GM21515 (cell line): ENCODE data around the gene ATP1B1.

ENCODE experiments used
- ATAC-seq: cut with Tn5 transposase; IDR thresholded peaks from one replicate; pipeline ENCODE4 v1.9.1; 2021; ENCODE audit not compliant: unreplicated experiment

ATP1B1 gene

GRCh38 chr1:169106095-169106920, at the start of gene ATP1B1:
Gene ATP1B1 (plus strand): TSS chr1:169106690. CDS start chr1:169106830, 140 bp downstream.
- ATAC-seq: peak; percentile 92

- no peak for ATAC-seq
Observed at GRCh38 chr1:169059421-169059820, 47.1 kb upstream of the ATP1B1 start.

- no peak for ATAC-seq
Observed at GRCh38 chr1:169060043-169060722, 46.3 kb upstream of the ATP1B1 start.

- ATAC-seq: no peak
Observed at GRCh38 chr1:169060919-169061639, 45.4 kb upstream of the ATP1B1 start.

- no peak for ATAC-seq
Observed at GRCh38 chr1:169062152-169062551, 44.3 kb upstream of the ATP1B1 start.

DNA sequence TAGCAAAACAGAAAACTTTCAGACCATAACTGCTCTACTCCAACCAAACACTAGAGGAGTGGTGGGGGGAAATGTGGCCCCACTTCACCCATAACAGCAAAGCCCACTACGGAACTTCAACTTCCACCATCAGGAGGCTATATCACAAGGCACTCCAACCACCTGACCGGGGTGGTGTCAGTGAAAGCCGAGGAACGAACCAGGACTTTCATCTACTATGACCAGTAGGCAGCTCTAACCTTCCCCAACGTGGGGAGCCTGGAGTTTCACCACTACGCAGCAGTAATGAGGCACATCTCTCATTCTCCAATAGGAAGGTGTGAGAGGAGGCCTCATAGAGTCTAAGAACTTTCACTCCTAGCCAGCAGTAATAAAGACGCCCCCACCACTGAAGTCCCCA, 42.4 kb upstream of the ATP1B1 start:
- ATAC-seq: no peak

DNA sequence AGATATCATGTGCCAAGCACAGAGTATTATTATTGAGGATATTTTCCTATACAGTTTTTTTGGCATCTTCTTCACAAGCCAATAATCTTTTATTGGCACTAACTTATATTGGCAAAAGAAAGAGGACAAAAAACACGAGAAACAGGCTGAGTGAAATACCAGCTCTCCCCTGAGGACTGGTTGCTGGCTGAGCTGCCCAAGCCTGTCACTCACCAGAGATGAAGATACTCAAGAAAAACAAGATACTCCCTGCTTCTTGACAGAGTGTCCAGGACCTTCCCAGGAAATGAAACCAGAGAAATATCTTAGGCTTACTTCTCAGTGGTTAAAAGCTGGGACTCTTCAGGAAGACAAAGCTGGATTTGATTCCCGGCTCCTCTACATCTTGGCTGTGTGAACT, 35.9 kb upstream of the ATP1B1 start:
- no peak for ATAC-seq

DNA sequence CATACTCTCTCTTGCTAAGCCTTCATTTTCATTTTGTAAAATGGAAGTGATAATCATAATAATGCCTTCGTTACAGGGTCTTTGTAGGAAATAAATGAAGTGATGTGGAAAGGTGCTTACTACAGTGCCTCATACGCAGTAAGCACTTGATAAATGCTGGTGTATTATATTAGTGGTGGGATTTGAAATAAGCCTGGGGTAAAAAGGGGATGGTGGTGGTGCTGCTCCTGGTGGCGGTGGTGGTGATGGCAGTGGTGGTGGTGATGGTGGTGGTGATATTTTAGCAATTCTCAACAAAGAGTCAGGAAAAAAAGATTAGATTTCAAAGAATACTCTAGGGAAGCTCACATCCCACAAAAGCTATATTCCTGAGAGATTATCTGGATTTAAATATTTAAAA, 35.5 kb upstream of the ATP1B1 start:
- ATAC-seq: no peak

DNA sequence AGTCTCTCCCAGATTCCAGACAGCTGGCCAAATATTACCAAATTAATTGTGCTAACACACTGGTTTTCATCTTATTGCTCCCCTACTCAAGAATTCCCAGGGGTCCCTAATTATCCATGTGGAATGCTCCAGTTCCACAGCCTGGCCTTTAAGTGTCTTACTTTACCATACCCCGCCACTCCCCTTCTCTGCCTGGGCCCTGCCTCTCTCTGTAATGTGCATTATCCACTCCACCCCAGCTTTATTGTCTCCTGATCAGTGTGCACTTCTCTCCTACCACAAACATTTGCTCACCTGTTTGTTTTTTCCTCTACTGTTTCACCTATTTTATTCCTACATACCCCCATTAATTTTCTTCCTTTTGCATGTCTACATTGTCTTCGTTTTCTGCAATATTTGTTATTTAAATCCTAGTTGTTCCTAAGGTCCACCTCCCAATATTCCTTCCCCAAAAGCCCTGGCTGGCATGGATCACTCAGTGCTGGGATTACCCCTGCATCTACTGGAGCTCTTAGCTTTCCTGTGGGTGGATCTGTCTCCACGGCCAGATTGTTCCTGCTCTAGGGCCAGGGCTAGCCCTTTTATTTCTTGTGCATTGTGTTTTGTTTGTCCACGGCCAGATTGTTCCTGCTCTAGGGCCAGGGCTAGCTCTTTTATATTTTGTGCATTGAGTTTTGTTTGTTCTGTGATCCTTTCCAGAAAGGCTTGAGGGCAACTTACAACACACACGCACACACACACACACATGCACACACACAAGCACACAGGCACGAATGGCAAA, 33.4 kb upstream of the ATP1B1 start:
- ATAC-seq: no peak

DNA sequence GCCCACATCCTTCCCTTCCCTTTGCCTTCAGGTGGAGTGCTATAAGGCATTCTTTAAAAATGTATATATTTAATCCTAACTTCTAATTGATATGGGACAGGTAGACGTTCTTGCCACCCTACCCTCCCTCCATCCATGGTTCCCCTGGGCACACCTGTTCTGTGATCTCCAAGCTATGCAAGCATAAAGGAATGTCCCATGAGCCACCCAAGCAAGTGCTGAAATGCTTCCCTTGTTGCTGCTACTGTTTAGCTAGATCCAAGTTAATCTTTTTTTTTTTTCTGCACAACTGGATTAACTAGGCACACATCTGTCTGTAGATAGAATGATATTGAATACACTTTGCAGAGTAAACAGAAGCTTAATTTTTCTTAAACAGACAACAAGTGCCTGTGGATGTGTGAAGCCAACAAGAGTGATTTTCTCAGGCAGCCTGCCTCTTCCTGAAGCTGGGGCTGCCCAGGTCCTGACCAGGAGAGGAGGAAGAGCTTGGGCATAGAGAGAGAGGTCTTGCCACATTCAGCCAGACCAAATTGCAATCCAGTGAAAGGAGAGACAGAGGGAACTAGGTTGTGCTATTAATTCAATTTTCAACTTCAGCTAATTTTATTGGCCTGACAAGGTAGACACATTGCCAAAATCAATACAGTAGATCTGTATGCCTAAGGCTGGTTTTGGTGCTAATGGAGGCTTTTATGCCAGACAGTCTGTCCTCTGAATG, 28.2 kb upstream of the ATP1B1 start:
- no peak for ATAC-seq

- no peak for ATAC-seq
Observed at GRCh38 chr1:169081503-169082123, 24.9 kb upstream of the ATP1B1 start.

DNA sequence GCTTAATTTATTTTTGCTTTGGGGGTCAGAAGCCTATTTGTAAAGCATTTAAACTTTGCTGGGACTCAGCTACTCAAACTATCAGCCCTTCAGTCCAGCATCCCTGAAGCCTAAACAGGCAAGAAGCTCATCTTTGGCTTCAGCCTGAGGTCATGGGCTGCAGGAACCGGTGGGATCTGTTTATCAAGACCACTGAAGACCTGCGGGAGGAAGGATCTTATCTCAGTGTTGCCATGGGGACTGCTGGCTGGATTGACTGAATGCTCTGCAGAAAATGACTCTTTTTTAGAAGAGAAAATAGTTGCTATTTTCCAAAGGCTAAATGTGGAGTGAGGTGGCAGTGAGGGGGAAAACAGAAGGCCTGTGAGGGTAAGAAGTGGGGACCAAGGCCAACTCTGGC, 20.6 kb upstream of the ATP1B1 start:
- no peak for ATAC-seq

DNA sequence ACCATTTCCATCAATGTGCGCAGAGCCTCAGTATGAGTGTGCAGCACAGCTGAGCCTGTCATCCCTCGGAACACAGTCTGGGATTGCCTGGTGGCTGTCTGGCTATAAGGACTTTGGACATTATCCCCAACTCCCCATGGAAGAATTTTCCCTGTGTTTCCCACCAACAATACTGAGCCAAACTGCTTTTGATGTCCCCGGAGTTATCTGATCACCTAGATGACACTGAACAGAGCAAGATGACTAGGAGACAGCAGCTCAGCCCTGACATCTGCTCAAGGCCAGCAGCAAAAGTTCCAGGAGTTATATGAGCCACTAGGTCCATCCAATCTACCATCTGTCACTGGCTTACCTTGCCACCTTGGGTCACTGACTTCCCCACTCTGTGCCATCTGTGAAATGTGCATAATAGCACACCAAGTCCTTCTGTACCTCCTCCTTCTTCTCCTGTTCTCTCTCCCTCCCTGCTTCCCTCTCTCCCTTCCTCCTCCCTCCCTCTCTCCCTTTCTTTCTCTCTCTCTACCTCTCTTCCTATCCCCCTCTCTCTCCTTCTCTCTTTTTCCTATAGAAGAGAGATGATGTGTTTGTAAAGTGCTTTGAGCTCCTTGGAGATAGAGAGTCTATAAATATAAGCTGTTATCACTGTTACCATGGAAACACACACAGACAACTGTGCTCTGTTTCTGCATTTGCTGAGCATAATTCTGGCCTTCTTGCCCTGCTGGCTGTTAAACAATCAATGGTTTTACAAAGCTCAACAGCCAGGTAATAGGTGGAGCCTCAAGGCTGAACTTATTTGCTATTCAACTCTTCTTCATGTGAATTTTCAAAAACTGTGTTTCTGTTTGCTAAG, 19.7 kb upstream of the ATP1B1 start:
- no peak for ATAC-seq

DNA sequence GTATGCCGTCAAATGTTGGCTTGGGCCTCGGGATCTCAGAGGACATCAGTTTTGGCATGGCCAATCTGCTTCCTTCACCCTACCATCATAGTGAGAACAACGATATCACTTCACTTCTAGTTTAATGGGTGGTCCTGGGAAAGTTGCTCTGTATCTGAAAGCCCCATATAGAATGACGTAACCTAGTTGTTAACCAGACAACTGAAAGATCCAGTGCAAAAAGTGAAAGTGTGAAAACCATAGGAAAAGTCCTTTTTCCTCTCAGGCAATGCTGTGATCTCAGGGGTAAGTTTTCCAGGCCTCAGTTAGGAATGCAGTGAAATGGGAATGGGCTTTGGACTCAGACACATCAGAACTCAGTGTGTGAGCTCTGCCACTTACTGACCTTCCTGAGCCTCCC, 18.6 kb upstream of the ATP1B1 start:
- ATAC-seq: no peak

- no peak for ATAC-seq
Observed at GRCh38 chr1:169089776-169090175, 16.7 kb upstream of the ATP1B1 start.

- peak; percentile 13 for ATAC-seq
Observed at GRCh38 chr1:169090308-169090899, 16.1 kb upstream of the ATP1B1 start.

DNA sequence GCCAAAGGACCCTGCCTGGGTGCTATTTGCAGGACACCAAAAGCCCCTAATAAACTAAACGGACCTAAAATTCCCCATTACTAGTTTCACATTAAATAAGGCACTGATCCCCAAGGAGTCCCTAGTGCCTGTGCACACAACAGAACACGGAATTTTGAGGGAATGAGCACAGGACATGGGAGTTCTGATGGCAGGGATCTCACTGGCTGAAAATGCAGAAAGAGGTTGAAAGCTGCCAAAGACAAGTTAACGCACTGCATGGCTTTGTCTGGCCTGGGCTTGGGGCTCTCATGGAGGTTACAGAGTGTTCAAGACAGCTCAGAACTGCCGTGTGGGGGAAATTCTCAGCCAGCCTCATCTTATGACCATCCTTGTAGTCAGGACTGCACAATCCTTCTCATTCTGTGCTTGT, 15.6 kb upstream of the ATP1B1 start:
- ATAC-seq: peak; percentile 48

GRCh38 chr1:169091480-169091941, 15.0 kb upstream of the ATP1B1 start:
- peak; percentile 88 for ATAC-seq
